HG02870 (cell line): Measurements from ENCODE around the gene NALCN.
"Not testable (repeated sequence)": the region's sequence is repeated elsewhere in the genome, so short reads cannot be mapped to it uniquely, and the experiment has no call there.

ENCODE experiments used
- ATAC-seq: cut with Tn5 transposase; IDR thresholded peaks from one replicate; pipeline ENCODE4 v1.9.1; 2021; ENCODE audit warnings: mild to moderate bottlenecking, moderate library complexity; ENCODE audit not compliant: unreplicated experiment

NALCN gene

GRCh38 chr13:101343128-101343787 is 73.0 kb downstream of the NALCN start:
- ATAC-seq: no peak

GRCh38 chr13:101341464-101341863 is 74.8 kb downstream of the NALCN start:
- no peak for ATAC-seq

- ATAC-seq: no peak
These were observed 77.1 kb downstream of the NALCN start for GRCh38 chr13:101339202-101339601.

GRCh38 chr13:101332583-101332982 is 83.7 kb downstream of the NALCN start:
- ATAC-seq: no peak

GRCh38 chr13:101331731-101332130 is 84.6 kb downstream of the NALCN start:
- no peak for ATAC-seq

- ATAC-seq: no peak
These were observed 88.4 kb downstream of the NALCN start for GRCh38 chr13:101327871-101328270.

GRCh38 chr13:101326710-101327109 is 89.6 kb downstream of the NALCN start:
- ATAC-seq: no peak

GRCh38 chr13:101325423-101325822 is 90.9 kb downstream of the NALCN start:
- ATAC-seq: no peak

GRCh38 chr13:101323601-101324000 is 92.7 kb downstream of the NALCN start:
- ATAC-seq: no peak

- no peak for ATAC-seq
These were observed 98.3 kb downstream of the NALCN start for GRCh38 chr13:101317986-101318523.

GRCh38 chr13:101313479-101313878 is 102.8 kb downstream of the NALCN start:
- not testable (repeated sequence) for ATAC-seq

GRCh38 chr13:101309014-101309619 is 107.2 kb downstream of the NALCN start:
- ATAC-seq: no peak

GRCh38 chr13:101308247-101309013 is 107.9 kb downstream of the NALCN start:
- ATAC-seq: no peak

GRCh38 chr13:101307181-101307701 is 109.1 kb downstream of the NALCN start:
- no peak for ATAC-seq

- no peak for ATAC-seq
These were observed 109.5 kb downstream of the NALCN start for GRCh38 chr13:101306773-101307172.

GRCh38 chr13:101305981-101306411 is 110.3 kb downstream of the NALCN start:
- ATAC-seq: no peak

- no peak for ATAC-seq
These were observed 112.8 kb downstream of the NALCN start for GRCh38 chr13:101303521-101303920.

- ATAC-seq: no peak
These were observed 115.3 kb downstream of the NALCN start for GRCh38 chr13:101301053-101301452.

- ATAC-seq: no peak
These were observed 115.8 kb downstream of the NALCN start for GRCh38 chr13:101300531-101300930.

GRCh38 chr13:101298517-101298916 is 117.8 kb downstream of the NALCN start:
- ATAC-seq: no peak

GRCh38 chr13:101297794-101298193 is 118.5 kb downstream of the NALCN start:
- ATAC-seq: no peak
